Transverse colon (tissue), 3 donors: ENCODE results near the gene LNX2.

ENCODE experiments used
- POLR2A ChIP-seq: fragments of 450-650 bp; IDR thresholded peaks from one replicate; pipeline ENCODE4 v1.6.1; 2016; ENCODE audit warnings: antibody characterized with exemption, mild to moderate bottlenecking, moderate library complexity
- POLR2AphosphoS5 ChIP-seq, 3 donors: sonication (generic); formaldehyde crosslinking; IDR thresholded peaks; one replicate each; pipeline ENCODE4 v1.6.1; 2016; ENCODE audit warnings: antibody characterized with exemption in 3 of 3

- TF ChIP-seq POLR2A (no peak), POLR2AphosphoS5 (IDR thresholded peaks at IDR 0.05) (no peak)
Measured at GRCh38 chr13:27595055-27595811, 25.1 kb downstream of the LNX2 start.
